T47D (cell line): ENCODE measurements around the gene NOX5.

Source experiments
- DNase-seq, 2 experiments: peaks; one replicate each; pipeline versions ENCODE4 v3.0.0 to v3.0.0-alpha.2; 2011 to 2012; ENCODE audit warnings: low read depth in 1 of 2, low spot score in 1 of 2
- JUND ChIP-seq: IDR thresholded peaks from 2 replicates; pipeline ENCODE4 v1.6.1; 2012; ENCODE audit warnings: low read depth
- in situ Hi-C: cut with HindIII; loops from 2 replicates; pipeline ENCODE4 v1.10.0; 2016; ENCODE audit warnings: low sequenced_read_pairs, low pct_unique_long_range_greater_than_20kb

NOX5 gene

DNA sequence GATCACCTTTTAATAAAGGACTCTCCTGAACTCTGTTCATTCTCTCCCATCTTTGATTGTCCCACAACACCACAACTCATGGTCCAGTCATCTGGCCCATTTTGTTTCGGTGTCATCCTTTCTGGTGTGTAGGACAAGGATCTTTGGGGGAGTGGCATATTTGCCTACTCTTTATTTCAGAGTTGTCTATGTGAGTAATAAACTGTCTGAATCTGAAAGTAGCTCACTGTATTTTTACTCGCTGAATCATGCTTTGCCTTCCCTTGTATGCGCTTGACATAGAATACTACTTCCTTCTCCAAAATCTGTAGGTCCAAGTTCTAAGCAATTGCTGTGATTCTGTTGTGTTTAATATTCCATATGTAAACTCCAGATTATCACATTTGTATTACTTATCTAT is 29.9 kb upstream of the NOX5 start:
- no peak for DNase-seq
- no peak for TF ChIP-seq JUND
- in situ Hi-C loops = no loop called here

GRCh38 chr15:68985361-68985891 is 29.1 kb upstream of the NOX5 start:
- in situ Hi-C loops = no loop called here
- no peak for DNase-seq
- no peak for TF ChIP-seq JUND

DNA sequence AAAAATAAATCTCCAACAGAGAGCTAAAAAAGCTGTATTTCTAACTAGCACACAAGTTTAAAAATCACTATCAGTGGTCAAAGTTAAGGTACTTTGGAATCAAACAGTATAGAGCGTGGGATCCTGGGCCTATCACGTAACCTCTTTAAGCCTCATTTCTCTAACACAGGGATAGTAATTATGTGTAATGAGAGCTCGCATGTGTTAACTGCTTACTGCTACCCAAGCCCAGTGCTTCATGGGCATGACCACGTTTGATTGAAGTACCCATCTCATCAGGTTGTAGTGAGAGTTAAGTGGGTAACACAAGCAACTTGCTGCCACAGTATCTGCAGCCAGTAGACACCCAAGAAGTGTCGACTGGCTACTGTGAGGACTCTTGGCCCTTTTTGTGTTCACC is 28.2 kb upstream of the NOX5 start:
- no peak for DNase-seq
- in situ Hi-C loops = no loop called here
- TF ChIP-seq JUND = no peak

DNA sequence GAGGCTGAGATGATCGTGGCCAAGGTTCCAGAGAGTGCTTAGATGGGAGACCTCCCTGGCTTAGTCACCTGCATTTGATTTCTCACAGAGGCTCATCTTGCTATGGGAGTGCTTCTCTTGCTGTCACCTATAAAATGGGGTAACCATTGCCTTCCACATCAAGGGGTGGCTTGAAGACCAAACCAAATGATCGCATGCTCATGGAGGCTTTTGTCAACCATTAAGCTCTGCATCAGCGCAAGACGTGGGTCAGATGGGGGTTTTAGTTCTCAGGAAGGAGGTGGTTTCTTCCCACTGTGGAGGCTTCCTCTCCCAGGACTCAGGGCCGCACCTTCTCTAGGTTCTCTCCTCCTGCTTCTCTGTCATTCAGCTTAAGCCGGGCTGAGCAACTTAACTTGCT is 27.4 kb upstream of the NOX5 start:
- in situ Hi-C loops = no loop called here
- no peak for TF ChIP-seq JUND
- no peak for DNase-seq

DNA sequence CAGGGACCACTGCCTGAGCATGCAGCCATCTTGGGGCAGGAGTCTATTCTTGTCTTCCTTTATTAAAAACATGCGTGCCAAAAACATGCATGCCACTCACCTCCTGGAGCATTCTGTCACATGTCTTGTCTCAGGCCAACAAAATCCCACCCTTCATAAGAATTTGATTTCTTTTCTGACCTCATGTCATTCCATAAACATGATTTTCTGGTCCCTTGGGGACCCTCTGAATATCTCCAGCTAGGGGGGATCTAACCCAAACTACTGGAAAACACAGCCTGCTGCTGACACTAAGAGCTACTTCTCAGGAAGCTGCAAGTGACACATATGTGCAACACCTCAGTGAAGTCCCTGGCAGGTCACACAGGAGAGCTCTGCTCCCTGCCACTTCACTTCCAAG is 26.8 kb upstream of the NOX5 start:
- in situ Hi-C loops = no loop called here
- no peak for TF ChIP-seq JUND

DNA sequence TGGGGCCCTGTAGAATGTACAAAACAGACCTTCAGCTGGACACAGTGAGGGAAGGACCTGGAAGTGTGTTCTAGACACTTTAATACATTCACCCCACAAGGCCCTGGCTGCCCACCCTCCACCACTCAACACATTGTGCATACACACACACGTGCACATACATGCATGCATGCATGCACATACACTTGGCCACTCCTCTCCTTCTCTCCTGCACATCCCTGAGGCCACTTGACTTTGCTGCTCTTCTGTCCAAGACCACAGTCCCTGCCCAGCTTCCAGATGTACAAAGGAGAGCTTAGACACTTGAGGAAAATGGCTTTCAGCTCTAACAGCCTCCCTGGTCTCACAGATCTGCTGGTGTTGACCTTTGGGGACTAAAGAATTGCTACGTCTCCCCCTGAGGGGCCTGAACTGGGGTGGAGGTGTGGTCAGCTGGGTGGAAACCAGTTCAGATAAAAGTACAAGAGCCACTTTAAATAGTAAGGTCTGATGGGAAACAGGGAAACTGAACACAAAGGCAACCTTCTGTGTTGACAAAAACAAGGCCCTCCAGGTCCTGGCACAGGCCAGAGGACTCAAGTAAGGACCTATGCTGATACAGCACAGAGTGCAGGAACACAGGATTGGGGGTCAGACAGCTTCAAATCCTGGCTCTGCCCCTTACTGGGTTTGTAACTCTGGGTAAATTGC is 24.8 kb upstream of the NOX5 start:
- DNase-seq = no peak
- no peak for TF ChIP-seq JUND
- in situ Hi-C loops = no loop called here

More for the DNA sequence above, 26.8 kb upstream of the NOX5 start:
- DNase-seq = no peak

DNA sequence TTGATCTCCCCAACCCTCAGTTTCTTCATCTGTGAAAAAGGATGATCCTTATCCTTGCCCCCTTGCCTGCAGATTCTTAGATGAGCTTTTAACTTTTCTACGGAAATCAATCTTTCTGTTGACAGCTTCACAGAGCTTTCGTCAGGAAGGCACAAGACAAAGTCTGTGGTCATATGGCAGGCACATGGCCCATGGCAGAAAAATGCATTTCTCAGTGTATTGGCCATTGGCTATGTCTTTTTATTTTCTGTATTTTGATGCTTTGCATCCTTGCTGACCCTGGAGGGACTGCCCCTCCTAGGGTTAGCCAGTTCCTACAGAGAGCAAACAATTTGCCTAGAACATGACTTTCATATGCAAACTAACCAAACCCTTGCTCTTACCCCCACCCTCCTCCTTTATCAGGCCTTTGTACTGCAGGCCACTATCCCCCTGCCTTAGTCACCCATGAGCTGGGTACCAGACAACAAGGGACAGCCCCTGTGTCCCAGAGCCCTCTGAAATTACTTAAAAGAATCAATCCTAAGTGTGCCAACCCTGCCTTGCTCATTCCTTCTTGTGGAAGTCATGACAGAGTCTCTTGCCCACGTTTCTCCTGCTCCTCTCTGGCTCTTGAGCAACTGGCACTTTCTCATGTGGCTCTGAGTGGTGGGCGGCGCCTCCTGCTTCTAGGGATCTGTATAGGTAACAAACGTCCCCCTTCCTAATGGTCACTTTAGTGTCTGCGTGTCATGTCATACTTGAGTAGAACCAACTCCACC is 24.1 kb upstream of the NOX5 start:
- no peak for DNase-seq

DNA sequence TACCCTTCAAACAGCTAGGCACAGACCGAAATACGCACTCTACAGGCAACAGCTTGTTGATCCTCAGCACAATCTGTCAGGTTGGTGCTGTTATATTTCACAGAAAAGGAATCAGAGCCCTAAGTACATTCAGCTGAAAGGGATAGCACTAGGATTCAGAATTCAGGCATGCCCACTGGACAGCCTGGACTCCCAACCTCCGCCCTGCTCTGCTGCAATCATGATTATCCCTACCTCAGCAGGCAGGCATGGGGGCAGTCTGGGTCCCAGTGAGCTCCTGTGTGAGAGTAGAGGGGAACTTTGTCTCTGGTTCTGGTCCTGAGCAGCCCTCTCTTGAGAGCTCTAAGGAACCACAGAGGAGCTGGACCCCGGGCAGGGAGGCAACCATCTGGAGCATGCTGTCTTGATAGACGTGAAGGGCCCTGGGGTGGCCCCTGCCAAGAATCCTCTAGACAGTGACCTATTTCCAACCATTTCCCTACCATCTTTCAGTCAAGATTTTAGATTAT is 23.4 kb upstream of the NOX5 start:
- in situ Hi-C loops = no loop called here
- no peak for DNase-seq

More for the DNA sequence above, 24.1 kb upstream of the NOX5 start:
- TF ChIP-seq JUND = no peak
- in situ Hi-C loops = no loop called here

GRCh38 chr15:68991723-68992122 is 22.8 kb upstream of the NOX5 start:
- no peak for TF ChIP-seq JUND
- in situ Hi-C loops = no loop called here
- DNase-seq = no peak

More for the DNA sequence above, 23.4 kb upstream of the NOX5 start:
- no peak for TF ChIP-seq JUND

DNA sequence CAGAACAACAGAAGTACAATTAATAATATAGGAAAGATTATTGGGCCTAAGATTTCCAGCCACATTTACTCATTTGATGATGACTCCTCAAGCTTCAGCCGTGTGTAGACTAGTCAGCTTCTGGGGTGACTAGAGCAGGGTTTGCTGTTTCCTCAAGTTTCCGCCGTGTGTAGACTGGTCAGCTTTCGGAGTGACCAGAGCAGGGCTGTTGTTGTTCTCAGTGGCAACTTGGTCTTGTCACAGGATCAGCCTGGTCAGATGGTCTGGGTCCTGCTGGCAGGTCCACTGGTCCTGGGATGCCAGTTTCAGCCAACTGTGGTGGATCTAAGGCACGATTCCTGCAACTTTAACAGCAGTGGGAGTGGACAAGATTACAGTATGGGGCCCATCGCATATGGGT is 21.8 kb upstream of the NOX5 start:
- DNase-seq = no peak
- no peak for TF ChIP-seq JUND
- in situ Hi-C loops = no loop called here

GRCh38 chr15:68993276-68993675 is 21.2 kb upstream of the NOX5 start:
- no peak for DNase-seq
- in situ Hi-C loops = no loop called here
- no peak for TF ChIP-seq JUND

GRCh38 chr15:68994149-68994548 is 20.3 kb upstream of the NOX5 start:
- no peak for DNase-seq
- TF ChIP-seq JUND = no peak
- in situ Hi-C loops = no loop called here

GRCh38 chr15:68994981-68995761 is 19.3 kb upstream of the NOX5 start:
- in situ Hi-C loops = no loop called here
- DNase-seq = no peak
- TF ChIP-seq JUND = no peak
